ENCODE measurements around the gene ITGAD. TPM values are rescaled to one million over a fixed set of nuclear protein-coding genes. Genes with fewer than 3 reads are reported as not detected.

Gene ITGAD
- total RNA-seq, 1 donor from 2014 or later = not detected

DNA sequence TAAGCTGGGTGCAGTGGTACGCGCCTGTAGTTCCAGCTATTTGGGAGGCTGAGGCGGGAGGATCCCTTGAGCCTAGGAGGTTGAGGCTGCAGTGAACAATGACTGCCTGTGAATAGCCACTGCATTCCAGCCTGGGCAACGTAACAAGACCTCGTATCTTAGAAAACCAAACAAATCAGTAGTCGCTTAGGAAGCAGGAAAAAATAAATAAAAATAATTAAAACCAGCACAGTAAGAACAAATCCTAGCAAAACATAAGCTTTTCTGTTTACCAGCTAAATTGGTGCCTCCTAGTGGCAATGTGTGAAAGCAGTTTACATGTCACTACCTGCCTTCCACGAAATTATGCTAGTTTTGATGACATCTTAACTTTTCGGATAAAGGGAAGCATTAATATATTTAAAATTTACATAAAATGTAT is 67.5 kb downstream of the ITGAD start:
- DNase-seq (ENCODE audit: low read depth) (peak; percentile 37), FAIRE-seq (no peak)
- TF ChIP-seq EZH2 (IDR thresholded peaks at IDR 0.05; ENCODE audit: insufficient read depth, low read length) = no peak
- TF ChIP-seq, protein P1, sequence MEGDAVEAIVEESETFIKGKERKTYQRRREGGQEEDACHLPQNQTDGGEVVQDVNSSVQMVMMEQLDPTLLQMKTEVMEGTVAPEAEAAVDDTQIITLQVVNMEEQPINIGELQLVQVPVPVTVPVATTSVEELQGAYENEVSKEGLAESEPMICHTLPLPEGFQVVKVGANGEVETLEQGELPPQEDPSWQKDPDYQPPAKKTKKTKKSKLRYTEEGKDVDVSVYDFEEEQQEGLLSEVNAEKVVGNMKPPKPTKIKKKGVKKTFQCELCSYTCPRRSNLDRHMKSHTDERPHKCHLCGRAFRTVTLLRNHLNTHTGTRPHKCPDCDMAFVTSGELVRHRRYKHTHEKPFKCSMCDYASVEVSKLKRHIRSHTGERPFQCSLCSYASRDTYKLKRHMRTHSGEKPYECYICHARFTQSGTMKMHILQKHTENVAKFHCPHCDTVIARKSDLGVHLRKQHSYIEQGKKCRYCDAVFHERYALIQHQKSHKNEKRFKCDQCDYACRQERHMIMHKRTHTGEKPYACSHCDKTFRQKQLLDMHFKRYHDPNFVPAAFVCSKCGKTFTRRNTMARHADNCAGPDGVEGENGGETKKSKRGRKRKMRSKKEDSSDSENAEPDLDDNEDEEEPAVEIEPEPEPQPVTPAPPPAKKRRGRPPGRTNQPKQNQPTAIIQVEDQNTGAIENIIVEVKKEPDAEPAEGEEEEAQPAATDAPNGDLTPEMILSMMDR (IDR thresholded peaks at IDR 0.05; ENCODE audit: insufficient read depth, low read depth, low read length) = peak; percentile 84
- peaks cover 3% of the 10 kb centered on the region for H3K9me3 Mint-ChIP-seq (ENCODE audit: unreplicated experiment)
- Histone ChIP-seq H3K9me3 (ENCODE audit: insufficient read depth, low read depth, low read length) (no peaks in the 10 kb centered on the region), H3K4me2 (ENCODE audit: low read length) (peak overlapping the region; percentile 90), H3K27ac (ENCODE audit: low read depth, low read length) (peak overlapping the region; percentile 58), H3K27me3 (ENCODE audit: insufficient read depth, low read length) (no peaks in the 10 kb centered on the region), H3K4me3 (ENCODE audit: insufficient read depth, low read depth, low read length) (peak overlapping the region; percentile 68), H2AFZ (ENCODE audit: low read depth, low read length) (no peak overlapping the region), H4K20me1 (ENCODE audit: insufficient read depth, low read length) (peaks cover 28% of the 10 kb centered on the region), H3K4me1 (ENCODE audit: insufficient read depth, low read length) (peaks cover 31% of the 10 kb centered on the region), H3K79me2 (ENCODE audit: insufficient read depth, low read length) (peaks cover 47% of the 10 kb centered on the region), H3K36me3 (ENCODE audit: insufficient read depth, low read length) (peaks cover 2% of the 10 kb centered on the region), H3K9ac (ENCODE audit: low read length) (peak overlapping the region; percentile 72)
- H3K27ac Mint-ChIP-seq (ENCODE audit: unreplicated experiment) = peak overlapping the region; percentile 95
- H3K27me3 Mint-ChIP-seq (ENCODE audit: low read depth, unreplicated experiment) = no peaks in the 10 kb centered on the region
- H3K4me3 Mint-ChIP-seq (ENCODE audit: unreplicated experiment) = peak overlapping the region; percentile 85
- peaks cover 18% of the 10 kb centered on the region for H3K4me1 Mint-ChIP-seq (ENCODE audit: low read depth, unreplicated experiment)
- H3K36me3 Mint-ChIP-seq (ENCODE audit: low read depth, unreplicated experiment) = peaks cover 6% of the 10 kb centered on the region

DNA sequence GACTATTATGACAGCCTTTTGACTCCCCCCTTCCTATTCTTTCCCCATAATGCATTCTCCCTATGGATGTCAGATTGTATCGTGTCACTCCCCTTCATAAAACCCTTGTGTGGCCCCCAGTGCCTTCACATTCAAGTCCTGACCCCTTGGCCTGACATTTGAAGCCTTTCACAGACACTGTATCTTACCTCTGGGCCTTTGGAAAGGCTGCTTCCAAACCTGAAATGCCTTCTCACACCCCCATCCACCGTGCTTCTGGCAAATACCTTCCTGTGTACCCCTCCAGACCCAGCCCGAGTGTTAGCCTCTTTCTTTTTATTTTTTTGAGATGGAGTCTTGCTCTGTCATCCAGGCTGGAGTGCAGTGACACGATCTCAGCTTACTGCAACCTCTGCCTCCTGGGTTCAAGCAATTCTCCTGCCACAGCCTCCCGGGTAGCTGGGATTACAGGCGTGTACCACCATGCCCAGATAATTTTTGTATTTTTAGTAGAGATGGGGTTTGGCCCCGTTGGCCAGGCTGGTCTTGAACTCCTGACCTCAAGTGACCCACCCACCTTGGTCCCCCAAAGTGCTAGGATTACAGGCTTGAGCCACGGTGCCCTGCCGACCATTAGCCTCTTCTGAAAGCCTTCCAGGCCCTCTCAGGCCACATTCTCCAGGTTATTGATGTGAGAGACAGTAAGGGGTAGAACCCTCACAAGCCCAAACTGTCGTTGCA is 68.2 kb downstream of the ITGAD start:
- Histone ChIP-seq H3K9me3 (ENCODE audit: insufficient read depth, low read depth, low read length) (no peaks in the 10 kb centered on the region), H3K9ac (ENCODE audit: low read length) (no peak overlapping the region), H4K20me1 (ENCODE audit: insufficient read depth, low read length) (peaks cover 22% of the 10 kb centered on the region), H3K4me3 (ENCODE audit: insufficient read depth, low read depth, low read length) (no peak overlapping the region), H3K4me1 (ENCODE audit: insufficient read depth, low read length) (peaks cover 27% of the 10 kb centered on the region), H3K4me2 (ENCODE audit: low read length) (no peak overlapping the region), H3K79me2 (ENCODE audit: insufficient read depth, low read length) (peaks cover 40% of the 10 kb centered on the region), H3K36me3 (ENCODE audit: insufficient read depth, low read length) (peaks cover 2% of the 10 kb centered on the region), H2AFZ (ENCODE audit: low read depth, low read length) (no peak overlapping the region), H3K27me3 (ENCODE audit: insufficient read depth, low read length) (no peaks in the 10 kb centered on the region), H3K27ac (ENCODE audit: low read depth, low read length) (no peak overlapping the region)
- Mint-ChIP-seq H3K27me3 (ENCODE audit: low read depth, unreplicated experiment) (no peaks in the 10 kb centered on the region), H3K9me3 (ENCODE audit: unreplicated experiment) (peaks cover 3% of the 10 kb centered on the region), H3K4me3 (ENCODE audit: unreplicated experiment) (peak overlapping the region; percentile 65), H3K36me3 (ENCODE audit: low read depth, unreplicated experiment) (peaks cover 6% of the 10 kb centered on the region), H3K4me1 (ENCODE audit: low read depth, unreplicated experiment) (peaks cover 13% of the 10 kb centered on the region), H3K27ac (ENCODE audit: unreplicated experiment) (peak overlapping the region; percentile 29)
- FAIRE-seq (no peak), DNase-seq (ENCODE audit: low read depth) (no peak)
- TF ChIP-seq EZH2 (IDR thresholded peaks at IDR 0.05; ENCODE audit: insufficient read depth, low read length) = no peak
- TF ChIP-seq, protein P1 (IDR thresholded peaks at IDR 0.05; ENCODE audit: insufficient read depth, low read depth, low read length) = no peak

Measured in astrocyte (in vitro differentiated cells and primary cell).